K562 (cell line): ENCODE results near the gene ARHGAP18. TPM values are rescaled to one million over a fixed set of nuclear protein-coding genes. Genes with fewer than 3 reads are reported as not detected.

Source experiments
- BCL6 ChIP-seq: fragments of 250-450 bp; sonication (Bioruptor Pico); IDR thresholded peaks from 2 replicates; pipeline ENCODE4 v1.4.0; 2020
- BRD9 ChIP-seq: fragments of 450-650 bp; IDR thresholded peaks from 2 replicates; pipeline ENCODE4 v1.6.1; 2018; ENCODE audit warnings: low read depth; ENCODE audit not compliant: partially characterized antibody
- CEBPB ChIP-seq: fragments of 450-650 bp; IDR thresholded peaks from 2 replicates; pipeline ENCODE4 v1.6.1; 2016; ENCODE audit warnings: missing genetic modification characterization, missing compliant biosample characterization
- EHMT2 ChIP-seq: fragments of 450-650 bp; IDR thresholded peaks from 2 replicates; pipeline ENCODE4 v1.6.1; 2018; ENCODE audit warnings: antibody characterized with exemption
- ETV5 ChIP-seq: sonication (generic); formaldehyde crosslinking; IDR thresholded peaks from 2 replicates; pipeline ENCODE4 v1.4.0; 2020; ENCODE audit warnings: low read depth, mild to moderate bottlenecking, missing genetic modification reagents
- FOXM1 ChIP-seq, 2 experiments: fragments of 450-650 bp in 1 of 2; sonication (generic) in 1 of 2; formaldehyde crosslinking in 1 of 2; IDR thresholded peaks; 2 replicates each; pipeline versions ENCODE4 v1.6.1 to v1.9.0; 2017 to 2022; ENCODE audit warnings: low read depth in 2 of 2, mild to moderate bottlenecking in 2 of 2, missing genetic modification reagents in 1 of 2, moderate library complexity in 1 of 2
- GATAD2A ChIP-seq: fragments of 450-650 bp; IDR thresholded peaks from 2 replicates; pipeline ENCODE4 v1.6.1; 2017
- HDAC8 ChIP-seq: fragments of 450-650 bp; IDR thresholded peaks from 2 replicates; pipeline ENCODE4 v1.6.1; 2016; ENCODE audit warnings: mild to moderate bottlenecking, missing genetic modification characterization, moderate library complexity, missing compliant biosample characterization
- JUND ChIP-seq, 2 experiments: IDR thresholded peaks; 2 replicates in 1 of 2; 3 replicates in 1 of 2; pipeline ENCODE4 v1.6.1; 2011; ENCODE audit warnings: borderline replicate concordance in 2 of 2, low read depth in 2 of 2, low read length in 2 of 2, improper control_type of control experiment in 1 of 2, missing biosample characterization in 1 of 2, missing genetic modification characterization in 1 of 2, missing genetic modification reagents in 1 of 2
- MED1 ChIP-seq: sonication (generic); formaldehyde crosslinking; IDR thresholded peaks from 2 replicates; pipeline ENCODE4 v1.8.1; 2023; ENCODE audit warnings: missing genetic modification reagents, borderline replicate concordance
- RAD21 ChIP-seq, 2 experiments: fragments of 250-450 bp in 1 of 2; fragments of 450-650 bp in 1 of 2; sonication (Bioruptor Pico) in 1 of 2; formaldehyde crosslinking in 1 of 2; IDR thresholded peaks in 1 of 2; conservative IDR thresholded peaks in 1 of 2; 2 replicates each; pipeline versions ENCODE4 v1.4.0 to v1.8.0; 2020 to 2022; ENCODE audit warnings: mild to moderate bottlenecking in 2 of 2, moderate library complexity in 1 of 2
- RBM25 ChIP-seq: fragments of 200-400 bp; formaldehyde crosslinking; IDR thresholded peaks from 2 replicates; pipeline ENCODE4 v1.6.1; 2018; ENCODE audit warnings: low read length, low read depth, moderate library complexity; ENCODE audit not compliant: severe bottlenecking
- RBM34 ChIP-seq: fragments of 200-400 bp; formaldehyde crosslinking; IDR thresholded peaks from 2 replicates; pipeline ENCODE4 v1.6.1; 2018; ENCODE audit warnings: low read length, borderline replicate concordance; ENCODE audit not compliant: insufficient read depth
- RHOXF2B ChIP-seq: fragments of 250-450 bp; sonication (Bioruptor Pico); conservative IDR thresholded peaks from 2 replicates; pipeline ENCODE4 v1.5.1; 2021
- SMAD1 ChIP-seq: fragments of 150-350 bp; IDR thresholded peaks from 2 replicates; pipeline ENCODE4 v1.6.1; 2014; ENCODE audit warnings: low read length, low read depth; ENCODE audit not compliant: partially characterized antibody
- TAF9B ChIP-seq: fragments of 450-650 bp; IDR thresholded peaks from 2 replicates; pipeline ENCODE4 v1.6.1; 2018; ENCODE audit warnings: mild to moderate bottlenecking; ENCODE audit not compliant: partially characterized antibody
- TARDBP ChIP-seq: fragments of 450-650 bp; IDR thresholded peaks from 2 replicates; pipeline ENCODE4 v1.6.1; 2016
- THRAP3 ChIP-seq: fragments of 450-650 bp; IDR thresholded peaks from 2 replicates; pipeline ENCODE4 v1.6.1; 2016; ENCODE audit warnings: mild to moderate bottlenecking, inconsistent platforms, borderline replicate concordance
- ZEB2 ChIP-seq: fragments of 450-650 bp; IDR thresholded peaks from 2 replicates; pipeline ENCODE4 v1.6.1; 2016
- ZFP1 ChIP-seq: fragments of 450-650 bp; formaldehyde crosslinking; IDR thresholded peaks from 2 replicates; pipeline ENCODE4 v1.4.0; 2020; ENCODE audit warnings: mild to moderate bottlenecking, mixed read lengths
- ZNF12 ChIP-seq: sonication (generic); formaldehyde crosslinking; IDR thresholded peaks from 2 replicates; pipeline ENCODE4 v1.4.0; 2020; ENCODE audit warnings: mild to moderate bottlenecking, missing genetic modification reagents
- ZNF699 ChIP-seq: fragments of 250-450 bp; sonication (Bioruptor Pico); IDR thresholded peaks from 2 replicates; pipeline ENCODE4 v1.8.0; 2021; ENCODE audit warnings: mild to moderate bottlenecking, moderate library complexity; ENCODE audit not compliant: insufficient replicate concordance
- polyA plus RNA-seq, 8 experiments: library from polyadenylated mRNA; depleted of rRNA in 4 of 8; stranded (reverse) in 5 of 8; unstranded in 3 of 8; fragments of >200 nt; fragmentation: Nextera tagmentation in 2 of 8; fragmentation: Illumina TruSeq in 1 of 8; extraction: Ambion mirVana in 2 of 8; extraction: Trizol in 1 of 8; gene quantifications; 2 replicates each; pipeline versions ENCODE4 v1.2.1 to v1.2.3, GENCODE V29; 2011 to 2014; ENCODE audit warnings: inconsistent platforms in 1 of 8, missing spikeins in 1 of 8
- total RNA-seq, 7 experiments: library from RNA; depleted of rRNA in 6 of 7; stranded (reverse); fragments of >200 nt in 6 of 7; fragmentation: Illumina TruSeq in 2 of 7; extraction: Trizol in 2 of 7; gene quantifications; 2 replicates each; pipeline versions ENCODE4 v1.2.1 to v1.2.3, GENCODE V29; 2011 to 2021; ENCODE audit warnings: low replicate concordance in 1 of 7
- TF ChIP-seq, protein P1 (sequence below): conservative IDR thresholded peaks from 2 replicates; pipeline ENCODE4 v1.6.1; 2011; ENCODE audit warnings: low read depth, mild to moderate bottlenecking, low read length; ENCODE audit not compliant: control insufficient read depth
- TF ChIP-seq, protein P2 (sequence below): IDR thresholded peaks from 2 replicates; pipeline ENCODE4 v1.6.1; 2012; ENCODE audit warnings: low read depth, low read length, improper control_type of control experiment, borderline replicate concordance
- TF ChIP-seq, protein P3 (sequence below): sonication (generic); formaldehyde crosslinking; IDR thresholded peaks from 2 replicates; pipeline ENCODE4 v1.8.0; 2022; ENCODE audit warnings: missing genetic modification reagents, mild to moderate bottlenecking, moderate library complexity, borderline replicate concordance

ARHGAP18 gene
- total and polyA plus RNA-seq, 9 of the 15 experiments (the other 6 are each of a cell fraction or from before 2014, with no cell fraction given) = 13.3 to 29.7 (median 21.1) TPM

DNA sequence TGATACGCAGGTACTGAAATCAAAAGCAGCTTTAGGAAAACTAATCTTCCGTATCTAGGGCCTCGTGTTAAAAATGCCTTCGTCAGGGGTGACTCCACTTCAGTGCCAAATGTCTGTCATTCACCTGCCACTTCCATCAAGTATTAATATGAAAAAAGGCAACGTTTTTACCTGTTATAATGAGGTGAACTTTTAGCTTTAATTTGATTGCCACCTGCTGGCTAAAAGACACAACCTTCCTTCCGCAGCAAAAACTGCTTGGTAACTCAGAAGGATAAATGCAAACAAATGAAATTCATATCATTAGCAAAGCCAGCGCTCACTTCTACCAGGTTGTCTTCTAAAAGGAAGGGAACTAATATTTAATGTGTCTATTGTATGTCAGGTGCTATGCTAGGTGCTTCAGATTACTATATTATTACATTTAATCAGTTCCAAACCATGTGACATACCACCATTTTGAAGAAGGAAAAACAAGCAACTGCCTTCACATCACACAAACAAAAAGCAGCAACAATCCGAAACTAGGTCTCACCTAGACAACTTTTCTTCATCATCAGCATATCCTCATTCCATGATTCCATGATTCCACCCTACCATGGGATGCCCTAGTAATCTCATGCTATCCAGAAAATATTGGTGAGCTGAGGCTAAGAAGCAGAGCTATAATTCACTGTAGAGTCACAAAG lies 20.6 kb upstream of the ARHGAP18 start (continued):
- no peak for TF ChIP-seq RBM34
- peak; percentile 48; the same call in 1 of the 2 replicates for TF ChIP-seq ETV5 (CRISPR knock-in tag)
- peak; percentile 65; the same call in 1 of the 2 replicates for TF ChIP-seq HDAC8
- TF ChIP-seq, protein P1, sequence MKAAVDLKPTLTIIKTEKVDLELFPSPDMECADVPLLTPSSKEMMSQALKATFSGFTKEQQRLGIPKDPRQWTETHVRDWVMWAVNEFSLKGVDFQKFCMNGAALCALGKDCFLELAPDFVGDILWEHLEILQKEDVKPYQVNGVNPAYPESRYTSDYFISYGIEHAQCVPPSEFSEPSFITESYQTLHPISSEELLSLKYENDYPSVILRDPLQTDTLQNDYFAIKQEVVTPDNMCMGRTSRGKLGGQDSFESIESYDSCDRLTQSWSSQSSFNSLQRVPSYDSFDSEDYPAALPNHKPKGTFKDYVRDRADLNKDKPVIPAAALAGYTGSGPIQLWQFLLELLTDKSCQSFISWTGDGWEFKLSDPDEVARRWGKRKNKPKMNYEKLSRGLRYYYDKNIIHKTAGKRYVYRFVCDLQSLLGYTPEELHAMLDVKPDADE = no peak
- TF ChIP-seq, protein P2, sequence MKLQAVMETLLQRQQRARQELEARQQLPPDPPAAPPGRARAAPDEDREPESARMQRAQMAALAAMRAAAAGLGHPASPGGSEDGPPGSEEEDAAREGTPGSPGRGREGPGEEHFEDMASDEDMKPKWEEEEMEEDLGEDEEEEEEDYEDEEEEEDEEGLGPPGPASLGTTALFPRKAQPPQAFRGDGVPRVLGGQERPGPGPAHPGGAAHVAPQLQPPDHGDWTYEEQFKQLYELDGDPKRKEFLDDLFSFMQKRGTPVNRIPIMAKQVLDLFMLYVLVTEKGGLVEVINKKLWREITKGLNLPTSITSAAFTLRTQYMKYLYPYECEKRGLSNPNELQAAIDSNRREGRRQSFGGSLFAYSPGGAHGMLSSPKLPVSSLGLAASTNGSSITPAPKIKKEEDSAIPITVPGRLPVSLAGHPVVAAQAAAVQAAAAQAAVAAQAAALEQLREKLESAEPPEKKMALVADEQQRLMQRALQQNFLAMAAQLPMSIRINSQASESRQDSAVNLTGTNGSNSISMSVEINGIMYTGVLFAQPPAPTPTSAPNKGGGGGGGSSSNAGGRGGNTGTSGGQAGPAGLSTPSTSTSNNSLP = peak; percentile 64; the same call in 1 of the 2 replicates
- no peak for TF ChIP-seq THRAP3
- no peak for TF ChIP-seq MED1 (CRISPR knock-in tag)
- TF ChIP-seq SMAD1 = no peak
- no peak for TF ChIP-seq TARDBP
- no peak for TF ChIP-seq ZNF12 (CRISPR knock-in tag)
- no peak for TF ChIP-seq RHOXF2B (CRISPR knock-in tag)
- TF ChIP-seq CEBPB (tag) = no peak
- TF ChIP-seq, protein P3, sequence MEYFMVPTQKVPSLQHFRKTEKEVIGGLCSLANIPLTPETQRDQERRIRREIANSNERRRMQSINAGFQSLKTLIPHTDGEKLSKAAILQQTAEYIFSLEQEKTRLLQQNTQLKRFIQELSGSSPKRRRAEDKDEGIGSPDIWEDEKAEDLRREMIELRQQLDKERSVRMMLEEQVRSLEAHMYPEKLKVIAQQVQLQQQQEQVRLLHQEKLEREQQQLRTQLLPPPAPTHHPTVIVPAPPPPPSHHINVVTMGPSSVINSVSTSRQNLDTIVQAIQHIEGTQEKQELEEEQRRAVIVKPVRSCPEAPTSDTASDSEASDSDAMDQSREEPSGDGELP (CRISPR knock-in tag) = no peak
- TF ChIP-seq BRD9 = no peak
- TF ChIP-seq RBM25 = no peak
- no peak for TF ChIP-seq ZFP1 (CRISPR knock-in tag)
- no peak for TF ChIP-seq TAF9B
- TF ChIP-seq JUND (IDR thresholded peaks at IDR 0.05; ENCODE audit: borderline replicate concordance, low read depth, low read length) = no peak
- peak; percentile 9; the same call in 1 of the 3 replicates for TF ChIP-seq JUND (tag; IDR thresholded peaks at IDR 0.05; ENCODE audit: borderline replicate concordance, low read depth, low read length)
- 0 out of 2 replicates have a peak, but pooled peaks have one; percentile 26 for TF ChIP-seq GATAD2A
- 0 out of 2 replicates have a peak, but pooled peaks have one; percentile 48 for TF ChIP-seq ZEB2
- peak; percentile 18; the same call in 1 of the 2 replicates for TF ChIP-seq EHMT2
- TF ChIP-seq RAD21 (CRISPR knock-in tag; conservative IDR thresholded peaks at IDR 0.05 in 1 of 2, IDR thresholded peaks at IDR 0.05 in 1 of 2) = peak; percentile 89 to 97
- no peak for TF ChIP-seq ZNF699 (CRISPR knock-in tag)
- TF ChIP-seq BCL6 (CRISPR knock-in tag) = no peak
- no peak for TF ChIP-seq FOXM1 (IDR thresholded peaks at IDR 0.05; ENCODE audit: low read depth)
- TF ChIP-seq FOXM1 (CRISPR knock-in tag; IDR thresholded peaks at IDR 0.05; ENCODE audit: low read depth) = no peak
